Hepatocyte (in vitro differentiated cells): ENCODE results near the gene PCCB. TPM values are rescaled to one million over a fixed set of nuclear protein-coding genes. Genes with fewer than 3 reads are reported as not detected.
"Not testable (repeated sequence)": the region's sequence is repeated elsewhere in the genome, so short reads cannot be mapped to it uniquely, and the experiment has no call there.

Experiments used
- DNase-seq: peaks from one replicate; pipeline ENCODE4 v3.0.0-alpha.2; 2016; ENCODE audit warnings: low spot score
- H2AFZ ChIP-seq: fragments of 200-600 bp; sonication (generic); 2 replicates; pipeline ENCODE4 v1.6.0; 2016; ENCODE audit warnings: antibody characterized with exemption, mild to moderate bottlenecking
- H3K27ac ChIP-seq: fragments of 200-600 bp; sonication (generic); 2 replicates; pipeline ENCODE4 v1.5.1; 2016; ENCODE audit warnings: mild to moderate bottlenecking
- H3K27me3 ChIP-seq: fragments of 200-600 bp; sonication (generic); 2 replicates; pipeline ENCODE4 v1.6.1; 2016
- H3K36me3 ChIP-seq: fragments of 200-600 bp; sonication (generic); replicated peaks from 2 replicates; pipeline ENCODE4 v1.5.1; 2016; ENCODE audit warnings: low read depth; ENCODE audit not compliant: insufficient read depth
- H3K4me1 ChIP-seq: fragments of 200-600 bp; sonication (generic); 2 replicates; pipeline ENCODE4 v1.5.1; 2016; ENCODE audit warnings: mild to moderate bottlenecking, moderate library complexity; ENCODE audit not compliant: insufficient read depth
- H3K4me2 ChIP-seq: fragments of 200-600 bp; sonication (generic); 2 replicates; pipeline ENCODE4 v1.6.0; 2016
- H3K4me3 ChIP-seq: fragments of 200-600 bp; sonication (generic); 2 replicates; pipeline ENCODE4 v1.5.1; 2016; ENCODE audit warnings: mild to moderate bottlenecking
- H3K79me2 ChIP-seq: fragments of 200-600 bp; sonication (generic); 2 replicates; pipeline ENCODE4 v1.6.0; 2017; ENCODE audit warnings: mild to moderate bottlenecking
- H3K9me2 ChIP-seq: fragments of 200-600 bp; sonication (generic); replicated peaks from 2 replicates; pipeline ENCODE4 v1.6.0; 2017; ENCODE audit warnings: mild to moderate bottlenecking; ENCODE audit not compliant: insufficient read depth
- H3K9me3 ChIP-seq: fragments of 200-600 bp; sonication (generic); 2 replicates; pipeline ENCODE4 v1.5.1; 2016; ENCODE audit warnings: low read depth, mild to moderate bottlenecking
- H4K20me1 ChIP-seq: fragments of 200-600 bp; sonication (generic); 2 replicates; pipeline ENCODE4 v1.6.0; 2016; ENCODE audit warnings: mild to moderate bottlenecking; ENCODE audit not compliant: insufficient read depth, poor library complexity, severe bottlenecking
- CTCF ChIP-seq: fragments of 200-600 bp; sonication (generic); IDR thresholded peaks from 2 replicates; pipeline ENCODE4 v1.5.1; 2016; ENCODE audit warnings: antibody characterized with exemption, mild to moderate bottlenecking; ENCODE audit not compliant: poor library complexity
- EZH2 ChIP-seq: fragments of 200-600 bp; sonication (generic); IDR thresholded peaks from 2 replicates; pipeline ENCODE4 v1.6.1; 2016; ENCODE audit warnings: antibody characterized with exemption, mild to moderate bottlenecking, borderline replicate concordance
- EZH2phosphoT487 ChIP-seq: fragments of 200-600 bp; sonication (generic); IDR thresholded peaks from one replicate; pipeline ENCODE4 v1.6.1; 2018; ENCODE audit warnings: antibody characterized with exemption, mild to moderate bottlenecking, low read depth, moderate library complexity; ENCODE audit not compliant: unreplicated experiment, severe bottlenecking
- WGBS: methylation state at CpG from one replicate; pipeline ENCODE4 v1.1.6; 2016; ENCODE audit warnings: low lambda C conversion rate; ENCODE audit errors: missing lambda C conversion rate; 5-methylcytosine and 5-hydroxymethylcytosine counted together
- polyA plus RNA-seq: library from polyadenylated mRNA; unstranded; fragments of >200 nt; fragmentation: Nextera tagmentation; extraction: Ambion mirVana; gene quantifications from 2 replicates; pipeline ENCODE4 v1.2.1, GENCODE V29; 2016
- total RNA-seq: library from RNA; depleted of rRNA; stranded (reverse); fragments of >200 nt; gene quantifications from 2 replicates; pipeline ENCODE4 v1.2.3, GENCODE V29; 2014

The PCCB gene
- total and polyA plus RNA-seq, 2 experiments from 2014 or later: 32.0 to 52.7 TPM

DNA sequence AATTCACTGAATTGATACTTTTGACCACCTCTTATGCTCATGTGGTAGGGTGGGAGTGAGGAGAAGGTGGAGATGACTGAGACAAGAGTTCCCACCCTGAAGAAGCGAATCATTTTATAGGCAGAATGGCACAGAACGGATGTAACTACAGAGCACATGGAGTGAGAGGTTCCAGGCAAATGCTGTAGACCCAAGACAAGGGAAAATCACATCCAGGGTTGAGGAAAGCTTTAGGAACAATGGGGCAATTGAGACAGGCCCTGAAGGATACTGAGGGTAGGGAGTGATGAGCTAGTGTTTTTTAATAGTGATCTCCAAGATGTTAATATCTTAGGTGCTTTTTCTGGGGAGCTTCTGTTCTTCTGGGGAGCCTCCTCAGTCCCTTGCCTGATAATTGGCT lies 8.1 kb downstream of the PCCB start:
- Histone ChIP-seq H3K4me3 (no peak overlapping the region), H4K20me1 (no peaks in the 10 kb centered on the region), H3K79me2 (peaks cover 17% of the 10 kb centered on the region), H3K27ac (no peak overlapping the region), H2AFZ (no peak overlapping the region), H3K9me2 (no peaks in the 10 kb centered on the region), H3K36me3 (peaks cover 6% of the 10 kb centered on the region), H3K9me3 (no peaks in the 10 kb centered on the region), H3K4me1 (no peaks in the 10 kb centered on the region), H3K27me3 (no peaks in the 10 kb centered on the region), H3K4me2 (no peak overlapping the region)
- 94% methylated on average over 2 of the region's 2 CpGs for WGBS
- TF ChIP-seq EZH2phosphoT487 (no peak), EZH2 (no peak), CTCF (no peak)
- DNase-seq: no peak

GRCh38 chr3:136261826-136262225 lies 11.7 kb downstream of the PCCB start:
- H2AFZ ChIP-seq: no peak overlapping the region
- no peak for TF ChIP-seq EZH2phosphoT487
- no peak for TF ChIP-seq CTCF
- TF ChIP-seq EZH2: no peak
- no peaks in the 10 kb centered on the region for H3K9me2 ChIP-seq
- H3K79me2 ChIP-seq: no peaks in the 10 kb centered on the region
- no peak overlapping the region for H3K4me3 ChIP-seq
- H3K36me3 ChIP-seq: peaks cover 6% of the 10 kb centered on the region
- no peak overlapping the region for H3K27ac ChIP-seq
- no peaks in the 10 kb centered on the region for H3K4me1 ChIP-seq
- H4K20me1 ChIP-seq: no peaks in the 10 kb centered on the region
- no peaks in the 10 kb centered on the region for H3K9me3 ChIP-seq
- no peaks in the 10 kb centered on the region for H3K27me3 ChIP-seq
- 86% methylated on average over 5 of the region's 5 CpGs for WGBS
- H3K4me2 ChIP-seq: no peak overlapping the region
- DNase-seq: no peak

DNA sequence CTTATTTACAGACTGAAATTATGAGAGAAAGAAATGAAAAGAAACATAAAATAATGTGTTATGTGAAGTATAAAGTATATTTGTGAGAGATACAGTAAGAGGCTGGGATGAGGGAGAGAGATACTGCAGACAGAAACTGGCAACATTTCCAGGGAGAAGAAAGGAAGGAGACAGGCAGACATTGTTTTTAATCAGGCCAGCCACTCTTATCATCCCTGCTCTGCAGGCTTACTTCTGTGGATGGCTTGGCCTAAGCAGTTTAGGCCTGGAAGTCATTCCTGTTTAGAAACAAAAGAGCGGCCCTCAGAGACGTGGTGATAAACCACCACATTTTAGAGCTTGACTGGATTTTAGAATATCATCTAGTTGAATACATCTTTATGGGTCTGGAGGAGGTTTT lies 12.4 kb downstream of the PCCB start:
- H3K27me3 ChIP-seq: no peaks in the 10 kb centered on the region
- H3K4me1 ChIP-seq: no peaks in the 10 kb centered on the region
- H2AFZ ChIP-seq: no peak overlapping the region
- H3K36me3 ChIP-seq: peaks cover 6% of the 10 kb centered on the region
- H3K4me3 ChIP-seq: no peak overlapping the region
- no peak for DNase-seq
- H4K20me1 ChIP-seq: no peaks in the 10 kb centered on the region
- no peaks in the 10 kb centered on the region for H3K79me2 ChIP-seq
- no peaks in the 10 kb centered on the region for H3K9me3 ChIP-seq
- no peak overlapping the region for H3K4me2 ChIP-seq
- no peaks in the 10 kb centered on the region for H3K9me2 ChIP-seq
- H3K27ac ChIP-seq: no peak overlapping the region
- no peak for TF ChIP-seq EZH2
- TF ChIP-seq EZH2phosphoT487: no peak
- no peak for TF ChIP-seq CTCF
- 77% methylated on average over 2 of the region's 2 CpGs for WGBS

DNA sequence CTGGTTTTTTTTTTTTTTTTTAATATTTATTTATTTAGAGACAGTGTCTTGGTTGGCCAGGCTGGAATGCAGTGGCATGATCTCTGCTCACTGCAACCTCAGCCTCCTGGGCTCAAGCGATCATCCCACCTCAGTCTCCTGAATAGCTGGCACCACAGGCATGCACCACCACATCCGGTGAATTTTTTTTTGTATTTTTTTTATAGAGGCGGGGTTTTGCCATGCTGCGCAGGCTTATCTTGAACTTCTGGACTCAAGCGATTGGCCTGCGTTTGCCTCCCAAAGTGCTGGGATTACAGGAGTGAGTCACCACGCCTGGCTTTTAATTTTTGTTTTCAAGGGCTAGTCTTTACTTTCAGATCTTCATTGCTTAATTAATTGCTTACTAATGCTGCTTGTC lies 13.1 kb downstream of the PCCB start:
- no peak for DNase-seq
- Histone ChIP-seq H3K9me2 (no peaks in the 10 kb centered on the region), H3K4me3 (no peak overlapping the region), H3K79me2 (no peaks in the 10 kb centered on the region), H4K20me1 (no peaks in the 10 kb centered on the region), H3K27me3 (no peaks in the 10 kb centered on the region), H3K4me2 (no peak overlapping the region), H3K36me3 (peaks cover 6% of the 10 kb centered on the region), H2AFZ (no peak overlapping the region), H3K9me3 (no peaks in the 10 kb centered on the region), H3K4me1 (no peaks in the 10 kb centered on the region), H3K27ac (no peak overlapping the region)
- TF ChIP-seq EZH2: no peak
- TF ChIP-seq EZH2phosphoT487: no peak
- TF ChIP-seq CTCF: no peak
- 91% methylated on average over 7 of the region's 7 CpGs for WGBS

DNA sequence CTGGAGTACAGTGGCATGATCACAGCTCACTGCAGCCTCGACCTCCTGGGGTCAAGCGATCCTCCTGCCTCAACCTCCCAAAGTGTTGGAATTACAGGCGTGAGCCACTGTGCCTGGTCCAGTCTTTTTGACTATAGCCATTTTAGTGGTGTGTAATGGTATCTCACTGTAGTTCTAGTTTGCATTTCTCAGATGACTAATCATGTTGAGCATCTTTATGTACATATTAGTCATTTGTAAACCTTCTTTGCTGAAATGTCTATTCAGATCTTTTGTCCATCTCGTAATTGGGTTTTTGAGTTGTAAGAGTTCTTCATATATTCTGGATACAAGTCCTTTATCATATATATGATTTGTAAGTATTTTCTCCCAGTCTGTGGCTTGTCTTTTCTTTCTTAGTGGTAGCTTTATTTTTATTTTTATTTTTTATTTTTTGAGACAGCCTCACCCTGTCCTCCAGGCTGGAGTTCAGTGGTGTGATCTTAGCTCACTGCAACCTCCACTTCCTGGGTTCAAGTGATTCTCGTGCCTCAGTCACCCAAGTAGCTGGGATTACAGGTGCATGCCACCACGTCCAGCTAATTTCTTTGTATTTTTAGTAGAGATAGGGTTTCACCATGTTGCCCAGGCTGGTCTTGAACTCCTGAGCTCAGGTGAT lies 16.5 kb downstream of the PCCB start:
- H4K20me1 ChIP-seq, H3K27ac ChIP-seq, H3K79me2 ChIP-seq, DNase-seq, H3K27me3 ChIP-seq, H2AFZ ChIP-seq, H3K9me2 ChIP-seq, H3K4me1 ChIP-seq, H3K36me3 ChIP-seq, H3K4me3 ChIP-seq, H3K4me2 ChIP-seq, H3K9me3 ChIP-seq: not testable (repeated sequence)
- 93% methylated on average over 6 of the region's 6 CpGs for WGBS
